HG02798 (cell line): ENCODE measurements around the gene CTSE.
A peak's percentile ranks its signal among the peaks of the same experiment; 100 is the strongest.

Experiments used
- ATAC-seq: cut with Tn5 transposase; IDR thresholded peaks from one replicate; pipeline ENCODE4 v1.9.1; 2021; ENCODE audit warnings: mild to moderate bottlenecking; ENCODE audit not compliant: unreplicated experiment, poor library complexity

The CTSE gene

GRCh38 chr1:206021008-206021625, 2.6 kb downstream of the CTSE start:
- no peak for ATAC-seq

- ATAC-seq: no peak
These were observed 3.2 kb downstream of the CTSE start for GRCh38 chr1:206020393-206021007.

GRCh38 chr1:206015071-206015470, 8.6 kb downstream of the CTSE start:
- no peak for ATAC-seq

- ATAC-seq: no peak
These were observed 9.1 kb downstream of the CTSE start for GRCh38 chr1:206014601-206015000.

GRCh38 chr1:206013026-206013795, 10.5 kb downstream of the CTSE start:
- no peak for ATAC-seq

GRCh38 chr1:206012086-206012859, 11.4 kb downstream of the CTSE start:
- peak; percentile 96 for ATAC-seq

GRCh38 chr1:206011057-206011456, 12.6 kb downstream of the CTSE start:
- ATAC-seq: no peak

GRCh38 chr1:206010060-206010459, 13.6 kb downstream of the CTSE start:
- ATAC-seq: no peak

- ATAC-seq: no peak
These were observed 16.7 kb downstream of the CTSE start for GRCh38 chr1:206006946-206007345.

- no peak for ATAC-seq
These were observed 17.9 kb downstream of the CTSE start for GRCh38 chr1:206005778-206006180.

GRCh38 chr1:206005234-206005633, 18.5 kb downstream of the CTSE start:
- no peak for ATAC-seq

- no peak for ATAC-seq
These were observed 18.9 kb downstream of the CTSE start for GRCh38 chr1:206004826-206005225.

GRCh38 chr1:206003854-206004800, 19.6 kb downstream of the CTSE start:
- ATAC-seq: no peak

GRCh38 chr1:206002871-206003801, 20.6 kb downstream of the CTSE start, which contains the start of gene RAB7B:
TSS of gene RAB7B (minus strand) at chr1:206003395. CDS start at chr1:205994135, 9,260 bp downstream.
- ATAC-seq: no peak

- no peak for ATAC-seq
These were observed 21.5 kb downstream of the CTSE start for GRCh38 chr1:206002160-206002559.

- no peak for ATAC-seq
These were observed 22.2 kb downstream of the CTSE start for GRCh38 chr1:206001476-206001888.

- no peak for ATAC-seq
These were observed 22.9 kb downstream of the CTSE start for GRCh38 chr1:206000641-206001339.
